NCI-H1105 (cell line): ENCODE measurements around the gene CBR3.

Experiments used
- DNase-seq: peaks from one replicate; lab custom pipeline; 2025; lab: John Stamatoyannopoulos, UW

Gene CBR3

GRCh38 chr21:36185523-36185922, 50.6 kb downstream of the CBR3 start:
- no peak for DNase-seq

DNA sequence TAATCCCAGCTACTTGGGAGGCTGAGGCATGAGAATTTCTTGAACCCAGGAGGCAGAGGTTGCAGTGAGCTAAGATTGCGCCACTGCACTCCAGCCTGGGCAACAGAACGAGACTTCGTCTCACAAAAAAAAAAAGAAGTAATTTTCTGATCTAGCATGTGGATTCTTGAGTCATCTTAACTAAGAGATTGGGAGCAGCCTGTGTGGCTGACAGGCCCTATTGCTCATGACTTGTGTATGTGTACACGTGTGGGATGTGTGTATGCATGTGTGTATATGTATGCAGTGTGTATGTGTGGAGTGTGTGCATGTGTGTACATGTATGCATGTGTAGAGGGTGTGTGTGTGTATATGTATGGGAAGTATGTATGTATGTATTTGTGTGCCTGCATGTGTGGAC, 51.2 kb downstream of the CBR3 start:
- no peak for DNase-seq

- no peak for DNase-seq
Measured at GRCh38 chr21:36186506-36187399, 51.9 kb downstream of the CBR3 start.

GRCh38 chr21:36188081-36188681, 53.3 kb downstream of the CBR3 start:
- no peak for DNase-seq

GRCh38 chr21:36188937-36189336, 54.1 kb downstream of the CBR3 start:
- no peak for DNase-seq

DNA sequence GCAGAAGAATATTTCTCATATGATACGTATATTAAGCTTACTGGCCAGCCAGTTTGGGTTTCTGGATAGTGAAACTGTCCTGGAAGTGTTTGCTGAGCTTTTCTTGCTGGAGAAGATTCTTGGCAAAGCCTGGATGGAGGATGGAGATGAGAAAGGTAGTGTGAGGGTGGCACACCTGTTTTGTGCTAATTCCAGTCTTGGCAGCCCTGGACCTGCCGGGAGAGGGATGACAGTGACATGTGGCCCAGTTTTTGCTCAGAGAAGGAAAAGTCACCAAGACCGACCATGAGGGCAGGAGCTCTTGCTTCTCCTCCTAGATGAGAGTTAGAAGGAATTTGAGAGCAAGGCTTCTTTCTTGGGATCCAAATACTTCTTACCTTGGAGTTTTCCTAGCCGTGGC, 55.9 kb downstream of the CBR3 start:
- no peak for DNase-seq

DNA sequence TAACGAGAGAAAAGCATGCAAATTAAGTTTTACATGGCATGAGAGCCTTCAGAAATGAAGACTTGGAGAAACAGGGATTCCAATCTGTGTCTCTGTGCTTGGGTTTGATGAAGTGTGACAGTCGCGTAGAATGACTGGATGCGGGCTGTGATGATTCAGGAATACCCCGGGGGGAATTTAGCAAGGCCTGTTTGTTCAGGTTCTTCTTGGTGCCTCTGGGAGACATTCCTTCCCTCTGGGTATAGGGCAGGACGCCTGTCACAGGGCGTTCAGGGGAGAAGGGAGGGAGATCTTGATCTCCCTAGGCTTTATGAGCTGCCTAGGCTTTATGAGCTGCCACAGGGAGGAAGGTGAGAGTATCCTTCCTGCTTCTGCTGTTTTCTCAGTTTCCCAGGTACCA, 58.3 kb downstream of the CBR3 start:
- no peak for DNase-seq

- DNase-seq, result no peak
Measured at GRCh38 chr21:36194024-36194423, 59.1 kb downstream of the CBR3 start.

GRCh38 chr21:36195613-36196012, 60.7 kb downstream of the CBR3 start:
- DNase-seq, result no peak
